HG02973 (cell line): ENCODE measurements around the gene PCMTD2.
"Not testable (repeated sequence)": the region's sequence is repeated elsewhere in the genome, so short reads cannot be mapped to it uniquely, and the experiment has no call there.

ENCODE experiments used
- ATAC-seq: cut with Tn5 transposase; IDR thresholded peaks from one replicate; pipeline ENCODE4 v1.9.1; 2021; ENCODE audit warnings: moderate library complexity; ENCODE audit not compliant: unreplicated experiment

Gene PCMTD2

DNA sequence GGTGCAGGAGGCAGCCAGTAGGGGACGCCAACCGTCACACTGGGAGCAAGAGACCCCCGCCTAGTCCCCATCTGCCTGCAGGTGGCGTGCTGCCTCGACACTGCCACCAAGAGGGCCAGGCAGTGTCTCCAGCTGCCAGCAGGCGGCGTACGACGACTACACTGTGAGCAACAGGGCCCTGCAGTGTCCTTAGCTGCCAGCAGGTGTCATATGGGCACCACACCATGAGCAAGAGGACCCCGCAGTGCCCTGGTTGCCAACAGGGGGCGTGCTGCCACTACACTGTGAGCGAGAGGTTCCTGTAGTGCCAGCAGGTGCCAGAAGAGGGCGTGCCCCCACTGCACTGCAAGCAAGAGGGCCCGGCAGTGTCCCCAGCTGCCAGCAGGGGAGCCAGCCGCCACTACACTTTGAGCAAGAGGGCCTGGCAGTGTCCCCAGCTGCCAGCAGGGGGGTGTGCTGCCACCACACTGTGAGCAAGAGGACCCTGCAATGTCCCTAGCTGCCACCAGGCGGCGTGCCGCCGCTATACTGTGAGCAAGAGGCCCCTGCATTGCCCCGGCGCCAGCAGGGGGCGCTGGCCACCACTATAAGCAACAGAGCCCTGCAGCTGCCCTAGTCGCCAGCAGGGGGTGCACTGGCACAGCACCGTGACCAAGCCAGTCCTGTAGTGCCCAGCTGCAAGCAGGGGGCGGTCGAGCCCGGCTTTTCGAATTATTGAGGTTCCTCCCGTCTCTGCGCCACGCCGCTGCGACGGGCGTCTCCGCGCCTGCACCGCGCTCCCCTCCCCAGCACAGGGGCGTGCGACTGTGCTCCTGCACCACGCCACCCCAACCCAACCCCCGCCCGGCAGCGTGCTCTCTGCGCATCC lies 30.3 kb downstream of the PCMTD2 start:
- ATAC-seq: peak; percentile 93

DNA sequence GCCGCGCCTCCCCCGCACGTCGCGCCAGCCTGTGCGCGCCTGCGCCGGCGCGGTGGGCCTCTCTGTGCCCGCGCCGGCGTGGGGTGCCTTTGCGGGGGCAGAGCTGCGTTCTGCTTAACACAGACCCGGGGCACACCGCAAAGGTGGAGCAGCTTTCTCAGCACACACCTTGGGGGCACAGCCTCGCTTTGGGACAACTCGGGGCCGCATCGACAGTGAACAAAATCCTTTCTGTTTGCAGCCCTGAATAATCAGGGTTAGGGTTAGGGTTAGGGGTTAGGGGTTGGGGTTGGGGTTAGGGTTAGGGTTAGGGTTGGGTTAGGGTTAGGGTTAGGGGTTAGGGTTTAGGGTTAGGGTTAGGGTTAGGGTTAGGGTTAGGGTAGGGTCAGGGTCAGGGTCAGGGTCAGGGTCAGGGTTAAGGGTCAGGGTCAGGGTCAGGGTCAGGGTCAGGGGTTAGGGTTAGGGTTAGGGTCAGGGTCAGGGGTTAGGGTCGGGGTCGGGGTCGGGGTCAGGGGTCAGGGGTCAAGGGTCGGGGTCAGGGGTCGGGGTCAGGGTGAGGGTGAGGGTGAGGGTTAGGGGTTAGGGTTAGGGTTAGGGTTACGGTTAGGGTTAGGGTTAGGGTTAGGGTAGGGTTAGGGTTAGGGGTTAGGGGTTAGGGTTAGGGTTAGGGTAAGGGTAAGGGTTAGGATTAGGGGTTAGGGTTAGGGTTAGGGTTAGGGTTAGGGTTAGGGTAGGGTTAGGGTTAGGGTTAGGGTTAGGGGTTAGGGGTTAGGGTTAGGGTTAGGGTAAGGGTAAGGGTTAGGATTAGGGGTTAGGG lies 31.1 kb downstream of the PCMTD2 start:
- not testable (repeated sequence) for ATAC-seq

DNA sequence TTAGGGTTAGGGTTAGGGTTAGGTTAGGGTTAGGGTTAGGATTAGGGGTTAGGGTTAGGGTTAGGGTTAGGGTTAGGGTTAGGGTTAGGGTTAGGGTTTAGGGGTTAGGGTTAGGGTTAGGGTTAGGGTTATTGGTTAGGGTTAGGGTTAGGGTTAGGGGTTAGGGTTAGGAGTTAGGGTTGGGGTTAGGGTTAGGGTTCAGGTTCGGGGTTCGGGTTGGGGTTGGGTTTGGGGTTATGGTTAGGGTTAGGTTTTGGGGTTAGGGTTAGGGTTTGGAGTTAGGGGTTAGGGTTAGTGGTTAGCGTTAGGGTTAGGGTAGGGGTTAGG lies 31.7 kb downstream of the PCMTD2 start:
- ATAC-seq: not testable (repeated sequence)

DNA sequence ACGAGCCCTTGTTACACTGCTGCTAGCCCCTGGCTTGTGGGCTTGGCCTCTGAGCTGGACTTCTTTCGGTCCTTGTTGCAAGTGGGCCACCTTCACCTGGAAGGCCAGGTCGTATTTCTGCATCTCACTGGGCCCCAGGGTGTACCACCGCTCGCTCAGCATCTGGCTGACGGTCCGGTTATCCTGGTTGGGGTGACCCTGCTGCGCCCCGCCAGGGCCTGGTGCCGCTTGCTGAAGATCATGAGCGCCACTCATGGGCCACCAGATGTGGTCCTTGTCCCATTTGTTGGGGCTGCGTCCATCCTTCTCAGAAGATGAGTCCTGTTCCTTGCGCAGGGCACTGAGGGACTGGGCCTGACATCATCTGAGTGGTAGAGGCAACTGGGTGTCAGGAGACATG lies 36.6 kb downstream of the PCMTD2 start:
- ATAC-seq: not testable (repeated sequence)

DNA sequence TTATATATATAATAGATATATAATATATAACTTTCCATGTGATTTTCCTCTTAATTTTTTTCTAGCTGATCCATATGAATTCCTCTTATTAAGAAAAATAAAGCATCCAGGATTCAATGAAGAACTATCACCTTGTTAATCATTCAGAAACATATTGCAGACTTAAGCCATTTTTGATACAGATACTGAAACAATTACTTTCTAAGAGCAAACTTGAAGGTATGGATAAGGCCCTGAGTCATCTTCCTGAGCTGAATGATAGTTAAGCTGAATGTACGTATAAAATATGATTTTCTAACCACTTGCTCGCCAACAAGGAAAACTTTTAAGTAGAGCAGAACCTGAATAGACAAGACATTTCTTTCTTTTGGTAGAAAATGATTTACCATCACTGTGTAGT lies 47.5 kb downstream of the PCMTD2 start:
- not testable (repeated sequence) for ATAC-seq

DNA sequence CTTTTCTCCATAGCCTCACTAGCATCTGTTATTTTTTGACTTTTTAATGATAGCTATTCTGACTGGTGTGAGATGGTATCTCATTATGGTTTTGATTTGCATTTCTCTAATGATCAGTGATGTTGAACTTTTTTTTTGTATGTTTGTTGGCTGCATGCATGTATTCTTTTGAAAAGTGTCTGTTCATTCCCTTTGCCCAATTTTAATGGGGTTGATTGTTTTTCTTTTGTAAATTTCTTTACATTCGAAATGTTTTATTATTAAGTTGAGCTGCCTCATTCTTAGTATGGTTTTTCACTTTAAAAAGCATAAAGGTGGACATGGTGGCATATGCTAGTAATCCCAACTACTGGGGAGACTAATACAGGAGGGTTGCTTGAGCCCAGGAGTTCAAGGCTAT lies 58.2 kb downstream of the PCMTD2 start:
- ATAC-seq: not testable (repeated sequence)

DNA sequence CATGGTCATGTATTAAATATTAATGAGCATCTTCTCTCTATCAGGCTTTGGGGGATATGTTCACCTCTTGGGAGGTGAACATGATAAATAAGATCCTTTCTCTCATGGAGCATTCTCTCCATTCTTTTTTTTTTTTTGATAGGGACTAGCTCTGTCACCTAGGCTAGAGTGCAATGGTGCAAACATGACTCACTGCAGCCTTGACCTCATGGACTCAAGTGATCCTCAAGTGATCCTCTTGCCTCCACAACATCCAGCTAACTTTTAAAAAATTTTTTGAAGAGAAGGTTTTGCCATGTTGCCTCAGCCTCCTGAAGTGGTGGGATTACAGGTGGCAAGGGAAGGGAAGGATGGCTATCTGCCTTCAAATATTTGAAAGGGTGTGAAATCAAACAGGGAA lies 59.8 kb downstream of the PCMTD2 start:
- ATAC-seq: not testable (repeated sequence)

DNA sequence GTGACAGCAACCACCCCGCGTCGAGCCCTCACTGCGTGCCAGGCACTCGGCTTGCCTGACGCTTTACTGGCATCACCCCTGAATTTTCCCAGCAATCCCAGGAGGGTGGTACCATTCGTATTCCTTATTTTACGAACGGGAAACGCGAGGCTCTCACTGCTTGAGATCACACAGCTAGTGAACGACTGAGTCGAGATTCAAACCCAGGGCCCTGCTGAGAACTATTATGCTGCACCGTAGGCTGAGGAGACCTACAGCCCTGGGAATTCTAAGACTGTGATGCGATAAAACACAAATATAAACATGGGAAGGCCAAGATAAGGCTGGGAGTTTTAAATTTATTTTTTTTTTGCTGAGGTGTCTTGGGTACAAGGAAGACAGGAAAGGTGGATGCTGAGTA lies 60.3 kb downstream of the PCMTD2 start:
- not testable (repeated sequence) for ATAC-seq

DNA sequence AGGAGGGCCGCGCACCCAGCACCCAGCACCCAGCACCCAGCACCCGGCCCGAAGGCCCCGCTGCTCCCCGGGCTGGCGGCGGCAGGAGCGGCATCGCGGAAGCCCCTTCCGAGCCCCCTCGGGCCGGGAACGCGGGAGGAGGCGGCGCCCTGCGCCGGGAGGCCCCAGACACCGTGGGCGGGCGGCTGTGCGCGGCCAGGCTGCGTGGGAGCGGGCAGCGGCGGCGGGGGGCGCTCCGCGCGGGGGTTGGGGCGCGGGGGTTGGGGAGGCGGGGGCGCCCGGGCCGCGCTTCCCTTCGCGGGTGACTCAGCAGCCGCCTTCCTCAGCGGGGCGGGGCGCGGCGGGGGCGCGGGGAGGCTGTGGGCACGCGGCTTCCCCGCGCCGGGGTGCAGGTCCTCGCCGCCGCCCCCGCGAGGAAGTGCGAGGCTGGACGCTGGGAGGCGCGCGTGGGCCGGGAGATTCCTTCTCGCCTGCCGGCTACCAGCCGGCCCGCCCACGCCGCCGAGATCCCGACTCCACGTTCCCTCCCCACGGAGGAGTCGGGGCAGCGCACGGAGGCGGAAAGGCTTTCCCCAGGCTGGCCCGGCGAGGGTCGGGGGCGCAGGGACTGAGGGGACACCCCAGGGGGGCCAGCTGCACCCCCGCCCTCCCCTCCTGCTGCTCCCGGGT lies 61.0 kb downstream of the PCMTD2 start:
- ATAC-seq: not testable (repeated sequence)

DNA sequence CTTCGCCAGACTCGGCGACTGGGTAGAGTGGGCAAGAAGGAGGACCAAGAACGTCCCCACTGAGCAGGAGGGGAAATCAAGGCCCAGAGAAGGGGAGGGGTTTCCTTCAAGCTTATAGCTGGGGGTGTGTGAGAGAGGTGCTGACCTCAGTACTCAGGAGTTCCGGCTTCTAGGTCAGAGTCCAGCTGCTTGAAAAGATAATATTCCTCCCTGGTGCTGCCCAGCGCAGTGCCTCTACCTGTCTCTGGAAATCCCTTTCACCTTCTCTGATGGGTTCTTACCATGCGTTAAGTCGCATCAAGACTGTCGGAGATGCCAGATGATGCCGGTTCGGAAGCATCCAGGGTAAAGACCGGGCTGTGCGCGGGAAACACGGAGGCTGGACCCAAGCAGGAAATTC lies 61.8 kb downstream of the PCMTD2 start:
- ATAC-seq: not testable (repeated sequence)

DNA sequence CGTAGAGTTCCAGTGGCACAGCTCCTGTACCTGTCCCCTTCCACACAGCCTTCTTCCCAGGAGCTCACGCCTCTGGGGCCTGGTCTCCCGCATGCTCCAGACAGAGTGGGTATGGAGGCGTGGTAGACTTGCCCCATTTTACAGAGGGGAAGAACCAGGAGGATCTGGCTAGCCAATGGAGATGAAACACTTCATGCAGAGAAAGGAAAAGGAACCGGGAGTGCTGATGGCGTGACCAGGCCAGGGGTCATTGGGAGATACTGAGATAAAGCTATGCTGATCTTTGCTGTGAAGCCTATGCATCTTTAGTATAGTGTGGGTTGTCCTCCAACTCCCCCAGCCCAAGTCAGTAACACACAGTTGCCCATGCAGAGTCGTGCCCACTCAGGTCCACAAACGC lies 62.5 kb downstream of the PCMTD2 start:
- ATAC-seq: not testable (repeated sequence)

DNA sequence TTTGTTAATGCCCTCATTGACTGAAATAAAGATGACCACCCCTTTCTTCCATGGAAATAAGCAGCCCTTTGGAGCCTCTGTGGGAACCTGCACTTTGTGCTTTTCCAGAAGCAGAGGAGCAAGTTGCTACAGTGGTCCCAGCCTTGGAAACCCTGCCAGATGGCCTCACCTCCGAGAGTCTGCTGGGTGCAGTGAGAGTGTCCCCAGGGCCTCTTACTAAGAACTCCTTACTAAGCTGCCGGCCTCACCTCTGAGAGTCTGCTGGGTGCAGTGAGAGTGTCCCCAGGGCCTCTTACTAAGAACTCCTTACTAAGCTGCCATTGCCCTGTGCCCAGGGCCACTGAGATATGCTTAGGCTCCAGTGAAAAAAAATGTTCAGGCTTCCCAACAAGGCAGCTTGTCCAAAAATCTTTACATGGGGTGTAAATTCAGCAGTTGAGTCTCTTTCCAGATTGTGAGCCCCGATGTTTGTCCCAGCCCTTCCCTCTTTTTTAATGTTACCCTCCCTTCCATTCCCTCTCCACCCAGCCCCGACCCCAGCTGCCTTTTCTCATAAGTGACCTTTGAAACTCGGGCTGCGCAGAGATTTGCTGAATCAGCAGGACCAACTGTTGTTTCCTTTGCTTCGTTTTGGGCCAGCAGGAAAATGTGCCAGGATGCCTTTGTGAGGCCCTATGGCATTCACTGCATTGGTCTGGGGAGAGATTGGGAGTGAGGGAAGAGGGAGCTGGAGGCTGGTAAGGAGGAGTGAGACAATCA lies 66.7 kb downstream of the PCMTD2 start:
- not testable (repeated sequence) for ATAC-seq
